GM21825 (cell line): ENCODE measurements around the gene PFKP.
"Not testable (repeated sequence)": the region's sequence is repeated elsewhere in the genome, so short reads cannot be mapped to it uniquely, and the experiment has no call there.

Experiments
- ATAC-seq: cut with Tn5 transposase; IDR thresholded peaks from one replicate; pipeline ENCODE4 v1.9.1; 2021; ENCODE audit warnings: mild to moderate bottlenecking, moderate library complexity; ENCODE audit not compliant: unreplicated experiment

PFKP gene

GRCh38 chr10:3046981-3047547, 20.3 kb upstream of the PFKP start:
- no peak for ATAC-seq

GRCh38 chr10:3047596-3047995, 19.8 kb upstream of the PFKP start:
- no peak for ATAC-seq

GRCh38 chr10:3048119-3049019, 19.0 kb upstream of the PFKP start:
- no peak for ATAC-seq

- ATAC-seq, result no peak
Observed at GRCh38 chr10:3051692-3052091, 15.7 kb upstream of the PFKP start.

GRCh38 chr10:3053155-3053554, 14.2 kb upstream of the PFKP start:
- no peak for ATAC-seq

GRCh38 chr10:3054183-3054850, 13.0 kb upstream of the PFKP start:
- no peak for ATAC-seq

GRCh38 chr10:3054851-3055199, 12.5 kb upstream of the PFKP start:
- ATAC-seq, result no peak

GRCh38 chr10:3056280-3057037, 10.9 kb upstream of the PFKP start:
- ATAC-seq, result no peak

GRCh38 chr10:3057946-3058345, 9.4 kb upstream of the PFKP start:
- no peak for ATAC-seq

- no peak for ATAC-seq
Observed at GRCh38 chr10:3059974-3060373, 7.4 kb upstream of the PFKP start.

GRCh38 chr10:3060481-3060889, 6.9 kb upstream of the PFKP start:
- no peak for ATAC-seq

GRCh38 chr10:3061323-3061898, 5.9 kb upstream of the PFKP start:
- not testable (repeated sequence) for ATAC-seq

GRCh38 chr10:3062502-3063186, 4.7 kb upstream of the PFKP start:
- ATAC-seq, result no peak

- no peak for ATAC-seq
Observed at GRCh38 chr10:3064423-3064822, 2.9 kb upstream of the PFKP start.

GRCh38 chr10:3065622-3066021, 1.7 kb upstream of the PFKP start:
- ATAC-seq, result no peak

- ATAC-seq, result no peak
Observed at GRCh38 chr10:3066317-3067117, 831 bp upstream of the PFKP start.

- ATAC-seq, result no peak
Observed at GRCh38 chr10:3067859-3068179, 471 bp downstream of the PFKP start.

GRCh38 chr10:3068201-3068967, 1.0 kb downstream of the PFKP start:
- peak; percentile 35 for ATAC-seq
